ENCODE results near the gene ZACN.

GRCh38 chr17:76051561-76051960 is 27.4 kb upstream of the ZACN start:
- TF ChIP-seq, protein P1, sequence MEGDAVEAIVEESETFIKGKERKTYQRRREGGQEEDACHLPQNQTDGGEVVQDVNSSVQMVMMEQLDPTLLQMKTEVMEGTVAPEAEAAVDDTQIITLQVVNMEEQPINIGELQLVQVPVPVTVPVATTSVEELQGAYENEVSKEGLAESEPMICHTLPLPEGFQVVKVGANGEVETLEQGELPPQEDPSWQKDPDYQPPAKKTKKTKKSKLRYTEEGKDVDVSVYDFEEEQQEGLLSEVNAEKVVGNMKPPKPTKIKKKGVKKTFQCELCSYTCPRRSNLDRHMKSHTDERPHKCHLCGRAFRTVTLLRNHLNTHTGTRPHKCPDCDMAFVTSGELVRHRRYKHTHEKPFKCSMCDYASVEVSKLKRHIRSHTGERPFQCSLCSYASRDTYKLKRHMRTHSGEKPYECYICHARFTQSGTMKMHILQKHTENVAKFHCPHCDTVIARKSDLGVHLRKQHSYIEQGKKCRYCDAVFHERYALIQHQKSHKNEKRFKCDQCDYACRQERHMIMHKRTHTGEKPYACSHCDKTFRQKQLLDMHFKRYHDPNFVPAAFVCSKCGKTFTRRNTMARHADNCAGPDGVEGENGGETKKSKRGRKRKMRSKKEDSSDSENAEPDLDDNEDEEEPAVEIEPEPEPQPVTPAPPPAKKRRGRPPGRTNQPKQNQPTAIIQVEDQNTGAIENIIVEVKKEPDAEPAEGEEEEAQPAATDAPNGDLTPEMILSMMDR (IDR thresholded peaks at IDR 0.05) = no peak
- TF ChIP-seq POLR2AphosphoS5 (IDR thresholded peaks at IDR 0.05) (no peak), POLR2A (IDR thresholded peaks at IDR 0.05; ENCODE audit: low read depth) (no peak), EP300 (IDR thresholded peaks at IDR 0.05) (no peak)
